Measurements from ENCODE around the gene DOCK9. TPM values are rescaled to one million over a fixed set of nuclear protein-coding genes. Genes with fewer than 3 reads are reported as not detected.

The DOCK9 gene
- total RNA-seq, 1 donor from 2014 or later = 56.3 TPM

GRCh38 chr13:98786023-98786422 lies 191.8 kb downstream of the DOCK9 start:
- no peak for TF ChIP-seq EZH2 (IDR thresholded peaks at IDR 0.05; ENCODE audit: insufficient read depth, low read length)
- TF ChIP-seq CTCF (IDR thresholded peaks at IDR 0.05; ENCODE audit: insufficient read depth, low read depth, low read length) = no peak
- Histone ChIP-seq H3K79me2 (ENCODE audit: insufficient read depth, low read length) (no peaks in the 10 kb centered on the region), H2AFZ (ENCODE audit: low read depth, low read length) (no peak overlapping the region), H3K4me2 (ENCODE audit: low read length) (no peak overlapping the region), H3K9ac (ENCODE audit: low read length) (no peak overlapping the region), H3K27me3 (ENCODE audit: insufficient read depth, low read length) (peaks cover 6% of the 10 kb centered on the region), H3K36me3 (ENCODE audit: insufficient read depth, low read length) (no peaks in the 10 kb centered on the region), H3K4me3 (ENCODE audit: insufficient read depth, low read depth, low read length) (no peak overlapping the region), H3K9me3 (ENCODE audit: insufficient read depth, low read depth, low read length) (no peaks in the 10 kb centered on the region), H4K20me1 (ENCODE audit: insufficient read depth, low read length) (no peaks in the 10 kb centered on the region), H3K4me1 (ENCODE audit: insufficient read depth, low read length) (no peaks in the 10 kb centered on the region), H3K27ac (ENCODE audit: low read depth, low read length) (no peak overlapping the region)
- no peaks in the 10 kb centered on the region for H3K36me3 Mint-ChIP-seq (ENCODE audit: low read depth, unreplicated experiment)
- FAIRE-seq (no peak), DNase-seq (ENCODE audit: low read depth) (no peak)
- no peak overlapping the region for H3K4me3 Mint-ChIP-seq (ENCODE audit: unreplicated experiment)
- peaks cover 38% of the 10 kb centered on the region for H3K27me3 Mint-ChIP-seq (ENCODE audit: low read depth, unreplicated experiment)
- H3K9me3 Mint-ChIP-seq (ENCODE audit: unreplicated experiment) = peaks cover 6% of the 10 kb centered on the region
- no peaks in the 10 kb centered on the region for H3K4me1 Mint-ChIP-seq (ENCODE audit: low read depth, unreplicated experiment)
- H3K27ac Mint-ChIP-seq (ENCODE audit: unreplicated experiment) = no peak overlapping the region

- Mint-ChIP-seq H3K27me3 (ENCODE audit: low read depth, unreplicated experiment) (peaks cover 38% of the 10 kb centered on the region), H3K4me1 (ENCODE audit: low read depth, unreplicated experiment) (no peaks in the 10 kb centered on the region), H3K9me3 (ENCODE audit: unreplicated experiment) (peaks cover 6% of the 10 kb centered on the region), H3K27ac (ENCODE audit: unreplicated experiment) (no peak overlapping the region), H3K4me3 (ENCODE audit: unreplicated experiment) (no peak overlapping the region), H3K36me3 (ENCODE audit: low read depth, unreplicated experiment) (no peaks in the 10 kb centered on the region)
- H3K27me3 ChIP-seq (ENCODE audit: insufficient read depth, low read length) = peaks cover 6% of the 10 kb centered on the region
- DNase-seq (ENCODE audit: low read depth) (no peak), FAIRE-seq (no peak)
- H3K9me3 ChIP-seq (ENCODE audit: insufficient read depth, low read depth, low read length) = no peaks in the 10 kb centered on the region
- TF ChIP-seq EZH2 (IDR thresholded peaks at IDR 0.05; ENCODE audit: insufficient read depth, low read length) (no peak), CTCF (IDR thresholded peaks at IDR 0.05; ENCODE audit: insufficient read depth, low read depth, low read length) (no peak)
- no peaks in the 10 kb centered on the region for H3K4me1 ChIP-seq (ENCODE audit: insufficient read depth, low read length)
- H3K9ac ChIP-seq (ENCODE audit: low read length) = no peak overlapping the region
- H3K36me3 ChIP-seq (ENCODE audit: insufficient read depth, low read length) = no peaks in the 10 kb centered on the region
- no peak overlapping the region for H2AFZ ChIP-seq (ENCODE audit: low read depth, low read length)
- H3K79me2 ChIP-seq (ENCODE audit: insufficient read depth, low read length) = no peaks in the 10 kb centered on the region
- no peak overlapping the region for H3K4me2 ChIP-seq (ENCODE audit: low read length)
- H3K27ac ChIP-seq (ENCODE audit: low read depth, low read length) = no peak overlapping the region
- no peak overlapping the region for H3K4me3 ChIP-seq (ENCODE audit: insufficient read depth, low read depth, low read length)
- no peaks in the 10 kb centered on the region for H4K20me1 ChIP-seq (ENCODE audit: insufficient read depth, low read length)
Observed at GRCh38 chr13:98785405-98785804, 192.5 kb downstream of the DOCK9 start.

GRCh38 chr13:98784666-98785065 lies 193.2 kb downstream of the DOCK9 start:
- Histone ChIP-seq H3K9ac (ENCODE audit: low read length) (no peak overlapping the region), H2AFZ (ENCODE audit: low read depth, low read length) (no peak overlapping the region), H3K27ac (ENCODE audit: low read depth, low read length) (no peak overlapping the region), H3K79me2 (ENCODE audit: insufficient read depth, low read length) (no peaks in the 10 kb centered on the region), H3K36me3 (ENCODE audit: insufficient read depth, low read length) (no peaks in the 10 kb centered on the region), H3K4me2 (ENCODE audit: low read length) (no peak overlapping the region), H3K9me3 (ENCODE audit: insufficient read depth, low read depth, low read length) (no peaks in the 10 kb centered on the region), H3K4me1 (ENCODE audit: insufficient read depth, low read length) (no peaks in the 10 kb centered on the region), H3K4me3 (ENCODE audit: insufficient read depth, low read depth, low read length) (no peak overlapping the region), H3K27me3 (ENCODE audit: insufficient read depth, low read length) (peaks cover 6% of the 10 kb centered on the region), H4K20me1 (ENCODE audit: insufficient read depth, low read length) (no peaks in the 10 kb centered on the region)
- Mint-ChIP-seq H3K27me3 (ENCODE audit: low read depth, unreplicated experiment) (peaks cover 40% of the 10 kb centered on the region), H3K4me1 (ENCODE audit: low read depth, unreplicated experiment) (no peaks in the 10 kb centered on the region), H3K36me3 (ENCODE audit: low read depth, unreplicated experiment) (no peaks in the 10 kb centered on the region), H3K4me3 (ENCODE audit: unreplicated experiment) (no peak overlapping the region), H3K9me3 (ENCODE audit: unreplicated experiment) (peaks cover 6% of the 10 kb centered on the region), H3K27ac (ENCODE audit: unreplicated experiment) (no peak overlapping the region)
- no peak for FAIRE-seq
- DNase-seq (ENCODE audit: low read depth) = no peak
- TF ChIP-seq EZH2 (IDR thresholded peaks at IDR 0.05; ENCODE audit: insufficient read depth, low read length) = no peak
- no peak for TF ChIP-seq CTCF (IDR thresholded peaks at IDR 0.05; ENCODE audit: insufficient read depth, low read depth, low read length)
